PC-3 (cell line): Measurements from ENCODE around the gene PGA4. TPM values are rescaled to one million over a fixed set of nuclear protein-coding genes. Genes with fewer than 3 reads are reported as not detected.
"Not testable (repeated sequence)": the region's sequence is repeated elsewhere in the genome, so short reads cannot be mapped to it uniquely, and the experiment has no call there.

ENCODE experiments used
- ATAC-seq: fragments of 200-7000 bp; cut with Tn5 transposase; 2 replicates; pipeline ENCODE4 v1.9.1; 2020; ENCODE audit warnings: mild to moderate bottlenecking, moderate library complexity
- BruUV-seq: library from RNA; stranded (reverse); fragments of 400-500 nt; replicated peaks from 2 replicates; lab custom pipeline; 2021; lab: Mats Ljungman, UMichigan
- CTCF ChIA-PET: fragments of 300-600 bp; sonication (Branson Sonifier 250); formaldehyde crosslinking; loops from one replicate; lab custom pipeline; 2022; ENCODE audit warnings: antibody characterized with exemption; lab: Charles Lee
- POLR2A ChIA-PET: fragments of 300-600 bp; sonication (Branson Sonifier 250); formaldehyde crosslinking; loops from one replicate; lab custom pipeline; 2022; ENCODE audit warnings: antibody characterized with exemption; ENCODE audit not compliant: unreplicated experiment; lab: Charles Lee
- DNase-seq: peaks from one replicate; pipeline ENCODE4 v3.0.0-alpha.2; 2015
- H2AFZ ChIP-seq: fragments of 300-600 bp; sonication (generic); 2 replicates; pipeline ENCODE4 v1.6.0; 2016; ENCODE audit warnings: antibody characterized with exemption, low read length
- H3F3A ChIP-seq: fragments of 300-600 bp; sonication (generic); one replicate; pipeline ENCODE4 v1.6.0; 2017; ENCODE audit warnings: antibody characterized with exemption, low read length, control low read depth, mild to moderate bottlenecking; ENCODE audit not compliant: unreplicated experiment
- H3K27ac ChIP-seq: fragments of 300-600 bp; sonication (generic); 2 replicates; pipeline ENCODE4 v1.5.1; 2016; ENCODE audit warnings: mild to moderate bottlenecking, low read length
- H3K27me3 ChIP-seq: fragments of 300-600 bp; sonication (generic); 2 replicates; pipeline ENCODE4 v1.6.1; 2016; ENCODE audit warnings: low read length, mixed read lengths
- H3K36me3 ChIP-seq: fragments of 300-600 bp; sonication (generic); 2 replicates; pipeline ENCODE4 v1.6.1; 2016; ENCODE audit warnings: low read depth, mixed run types, low read length, mixed read lengths
- H3K4me1 ChIP-seq: fragments of 300-600 bp; sonication (generic); 2 replicates; pipeline ENCODE4 v1.5.1; 2016; ENCODE audit warnings: low read length; ENCODE audit not compliant: insufficient read depth
- H3K4me2 ChIP-seq: fragments of 300-600 bp; sonication (generic); 2 replicates; pipeline ENCODE4 v1.6.0; 2016; ENCODE audit warnings: low read length
- H3K4me3 ChIP-seq: fragments of 300-600 bp; sonication (generic); 2 replicates; pipeline ENCODE4 v1.5.1; 2016; ENCODE audit warnings: mild to moderate bottlenecking, low read length, mixed read lengths
- H3K79me2 ChIP-seq: fragments of 300-600 bp; sonication (generic); 2 replicates; pipeline ENCODE4 v1.6.1; 2017; ENCODE audit warnings: low read length, mixed read lengths
- H3K9ac ChIP-seq: fragments of 300-600 bp; sonication (generic); 2 replicates; pipeline ENCODE4 v1.6.0; 2016; ENCODE audit warnings: mild to moderate bottlenecking, low read length
- H3K9me2 ChIP-seq: fragments of 300-600 bp; sonication (generic); replicated peaks from 2 replicates; pipeline ENCODE4 v1.6.1; 2016; ENCODE audit warnings: mixed run types, low read length, mixed read lengths
- H3K9me3 ChIP-seq: fragments of 300-600 bp; sonication (generic); 2 replicates; pipeline ENCODE4 v1.6.1; 2016; ENCODE audit warnings: low read length, mixed read lengths
- H4K20me1 ChIP-seq: fragments of 300-600 bp; sonication (generic); 2 replicates; pipeline ENCODE4 v1.6.1; 2016; ENCODE audit warnings: low read length, mixed read lengths
- EZH2 ChIP-seq: fragments of 300-600 bp; sonication (generic); IDR thresholded peaks from one replicate; pipeline ENCODE4 v1.6.1; 2017; ENCODE audit warnings: antibody characterized with exemption, mild to moderate bottlenecking, low read length; ENCODE audit not compliant: unreplicated experiment
- EZH2phosphoT487 ChIP-seq: fragments of 300-600 bp; sonication (generic); IDR thresholded peaks from 2 replicates; pipeline ENCODE4 v1.6.1; 2018; ENCODE audit warnings: mild to moderate bottlenecking, antibody characterized with exemption, low read length, borderline replicate concordance
- intact Hi-C: fragments of 100-400 bp; cut with micrococcal nuclease; formaldehyde crosslinking; loops from 2 replicates; pipeline ENCODE4 v1.9.0; 2023
- total RNA-seq: library from RNA; depleted of rRNA; stranded (reverse); fragments of >200 nt; gene quantifications from 2 replicates; pipeline ENCODE4 v1.2.3, GENCODE V29; 2014
- TF ChIP-seq, protein P1 (sequence below): fragments of 300-600 bp; sonication (generic); conservative IDR thresholded peaks from 2 replicates; pipeline ENCODE4 v1.5.1; 2017; ENCODE audit warnings: antibody characterized with exemption, low read depth, mild to moderate bottlenecking, low read length

Gene PGA4
- total RNA-seq, 1 experiment from 2014 or later: not detected

DNA sequence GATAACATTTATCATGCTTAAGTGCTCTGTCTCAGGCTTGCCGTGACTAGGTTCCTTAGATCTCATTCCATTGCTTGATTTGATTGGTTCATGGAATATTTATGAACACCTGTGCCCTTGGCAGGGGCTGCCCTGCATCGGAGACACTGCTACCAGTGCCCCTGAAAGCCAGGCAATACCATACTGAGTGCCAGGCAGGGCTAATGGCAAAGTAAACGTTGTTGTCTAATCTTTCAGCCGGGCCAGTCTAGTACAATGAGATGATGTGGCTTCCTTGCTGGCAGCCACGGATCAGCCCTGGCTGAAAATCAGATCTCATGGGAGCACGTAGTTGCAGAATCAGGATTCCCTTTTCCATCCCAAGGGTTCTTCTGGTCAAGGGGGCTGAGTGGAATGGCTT is 23.8 kb upstream of the PGA4 start:
- no TSS peak for BruUV-seq
- POLR2A ChIA-PET: no interaction called here

DNA sequence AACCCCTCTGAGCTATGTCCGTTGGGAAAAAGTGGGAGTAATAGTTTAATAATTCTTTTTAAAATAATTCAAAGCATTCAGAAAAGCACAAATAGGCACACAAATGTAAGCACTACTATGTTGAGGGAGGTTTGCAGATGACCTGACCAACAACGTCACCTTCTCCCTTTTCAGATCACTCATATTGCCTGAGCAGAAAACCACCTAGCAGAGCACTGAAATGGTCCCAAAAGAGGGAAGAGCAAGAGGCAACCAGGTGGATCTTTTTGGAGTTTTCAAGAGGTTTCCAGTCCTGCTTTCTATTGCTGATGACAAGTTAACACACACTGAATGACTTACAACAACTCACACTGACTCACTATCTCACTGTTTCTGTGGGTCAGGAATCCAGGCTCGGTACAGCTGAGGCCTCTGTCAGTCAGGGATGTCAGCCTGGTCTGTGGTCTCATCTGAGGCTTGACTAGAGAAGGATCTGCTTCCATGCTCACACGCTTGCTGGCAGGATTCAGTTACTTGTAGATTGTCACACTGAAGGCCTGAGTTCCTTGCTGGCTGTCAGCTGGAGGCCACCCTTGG is 23.1 kb upstream of the PGA4 start:
- Histone ChIP-seq H3K4me2 (no peak overlapping the region), H3K27ac (no peak overlapping the region), H4K20me1 (no peaks in the 10 kb centered on the region), H3K27me3 (peaks cover 49% of the 10 kb centered on the region), H3K4me1 (no peaks in the 10 kb centered on the region), H3K9me3 (peaks cover 10% of the 10 kb centered on the region; the same call in 1 of the 2 replicates), H3K9me2 (no peaks in the 10 kb centered on the region), H3K9ac (no peak overlapping the region), H3F3A (no peaks in the 10 kb centered on the region), H3K4me3 (no peak overlapping the region), H3K36me3 (no peaks in the 10 kb centered on the region), H3K79me2 (no peaks in the 10 kb centered on the region), H2AFZ (no peak overlapping the region)
- DNase-seq: no peak
- POLR2A ChIA-PET: no interaction called here
- no peak for ATAC-seq
- BruUV-seq: no TSS peak
- TF ChIP-seq, protein P1, sequence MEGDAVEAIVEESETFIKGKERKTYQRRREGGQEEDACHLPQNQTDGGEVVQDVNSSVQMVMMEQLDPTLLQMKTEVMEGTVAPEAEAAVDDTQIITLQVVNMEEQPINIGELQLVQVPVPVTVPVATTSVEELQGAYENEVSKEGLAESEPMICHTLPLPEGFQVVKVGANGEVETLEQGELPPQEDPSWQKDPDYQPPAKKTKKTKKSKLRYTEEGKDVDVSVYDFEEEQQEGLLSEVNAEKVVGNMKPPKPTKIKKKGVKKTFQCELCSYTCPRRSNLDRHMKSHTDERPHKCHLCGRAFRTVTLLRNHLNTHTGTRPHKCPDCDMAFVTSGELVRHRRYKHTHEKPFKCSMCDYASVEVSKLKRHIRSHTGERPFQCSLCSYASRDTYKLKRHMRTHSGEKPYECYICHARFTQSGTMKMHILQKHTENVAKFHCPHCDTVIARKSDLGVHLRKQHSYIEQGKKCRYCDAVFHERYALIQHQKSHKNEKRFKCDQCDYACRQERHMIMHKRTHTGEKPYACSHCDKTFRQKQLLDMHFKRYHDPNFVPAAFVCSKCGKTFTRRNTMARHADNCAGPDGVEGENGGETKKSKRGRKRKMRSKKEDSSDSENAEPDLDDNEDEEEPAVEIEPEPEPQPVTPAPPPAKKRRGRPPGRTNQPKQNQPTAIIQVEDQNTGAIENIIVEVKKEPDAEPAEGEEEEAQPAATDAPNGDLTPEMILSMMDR: no peak
- TF ChIP-seq EZH2phosphoT487 (no peak), EZH2 (no peak)
- intact Hi-C loops: no loop called here
- CTCF ChIA-PET: no interaction called here

More for the DNA sequence above, 23.8 kb upstream of the PGA4 start:
- ATAC-seq (no peak), DNase-seq (no peak)
- H3K4me3 ChIP-seq: no peak overlapping the region
- no peaks in the 10 kb centered on the region for H3K9me2 ChIP-seq
- no peaks in the 10 kb centered on the region for H4K20me1 ChIP-seq
- no peak overlapping the region for H3K27ac ChIP-seq
- H3K79me2 ChIP-seq: no peaks in the 10 kb centered on the region
- CTCF ChIA-PET: no interaction called here
- peaks cover 10% of the 10 kb centered on the region; the same call in 1 of the 2 replicates for H3K9me3 ChIP-seq
- H3K27me3 ChIP-seq: peaks cover 48% of the 10 kb centered on the region
- H3F3A ChIP-seq: no peaks in the 10 kb centered on the region
- H3K4me1 ChIP-seq: no peaks in the 10 kb centered on the region
- H3K9ac ChIP-seq: no peak overlapping the region
- TF ChIP-seq EZH2 (no peak), EZH2phosphoT487 (no peak)
- TF ChIP-seq, protein P1: no peak
- H2AFZ ChIP-seq: no peak overlapping the region
- intact Hi-C loops: no loop called here
- no peaks in the 10 kb centered on the region for H3K36me3 ChIP-seq
- no peak overlapping the region for H3K4me2 ChIP-seq

DNA sequence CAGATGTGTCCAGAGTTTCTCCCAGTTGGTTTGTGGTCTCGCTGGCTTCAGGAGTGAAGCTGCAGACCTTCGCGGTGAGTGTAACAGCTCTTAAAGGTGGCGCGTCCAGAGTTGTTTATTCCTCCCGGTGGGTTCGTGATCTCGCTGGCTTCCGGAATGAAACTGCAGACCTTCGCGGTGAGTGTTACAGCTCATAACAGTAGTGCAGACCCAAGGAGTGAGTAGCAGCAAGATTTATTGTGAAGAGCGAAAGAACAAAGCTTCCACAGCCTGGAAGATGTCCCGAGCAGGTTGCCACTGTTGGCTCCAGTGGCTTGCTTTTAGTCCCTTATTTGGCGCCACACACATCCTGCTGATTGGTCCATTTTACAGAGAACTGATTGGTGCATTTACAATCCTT is 20.7 kb upstream of the PGA4 start:
- no peaks in the 10 kb centered on the region for H3K79me2 ChIP-seq
- no peaks in the 10 kb centered on the region for H4K20me1 ChIP-seq
- ChIA-PET POLR2A (no interaction called here), CTCF (interaction anchor here (0.6 kb wide), 1 partner anchor 191 kb away, joined by 6 read pairs; no protein-coding TSS in a partner anchor)
- no peaks in the 10 kb centered on the region for H3K9me2 ChIP-seq
- no peaks in the 10 kb centered on the region for H3F3A ChIP-seq
- no peak overlapping the region for H3K27ac ChIP-seq
- TF ChIP-seq EZH2 (no peak), EZH2phosphoT487 (no peak)
- TF ChIP-seq, protein P1: no peak
- no peak overlapping the region for H3K9ac ChIP-seq
- peaks cover 10% of the 10 kb centered on the region; the same call in 1 of the 2 replicates for H3K9me3 ChIP-seq
- H3K4me3 ChIP-seq: no peak overlapping the region
- no TSS peak for BruUV-seq
- DNase-seq: no peak
- H3K4me2 ChIP-seq: no peak overlapping the region
- ATAC-seq: no peak
- no peak overlapping the region for H2AFZ ChIP-seq
- no peaks in the 10 kb centered on the region for H3K36me3 ChIP-seq
- H3K4me1 ChIP-seq: no peaks in the 10 kb centered on the region
- intact Hi-C loops: no loop called here
- peaks cover 45% of the 10 kb centered on the region for H3K27me3 ChIP-seq

DNA sequence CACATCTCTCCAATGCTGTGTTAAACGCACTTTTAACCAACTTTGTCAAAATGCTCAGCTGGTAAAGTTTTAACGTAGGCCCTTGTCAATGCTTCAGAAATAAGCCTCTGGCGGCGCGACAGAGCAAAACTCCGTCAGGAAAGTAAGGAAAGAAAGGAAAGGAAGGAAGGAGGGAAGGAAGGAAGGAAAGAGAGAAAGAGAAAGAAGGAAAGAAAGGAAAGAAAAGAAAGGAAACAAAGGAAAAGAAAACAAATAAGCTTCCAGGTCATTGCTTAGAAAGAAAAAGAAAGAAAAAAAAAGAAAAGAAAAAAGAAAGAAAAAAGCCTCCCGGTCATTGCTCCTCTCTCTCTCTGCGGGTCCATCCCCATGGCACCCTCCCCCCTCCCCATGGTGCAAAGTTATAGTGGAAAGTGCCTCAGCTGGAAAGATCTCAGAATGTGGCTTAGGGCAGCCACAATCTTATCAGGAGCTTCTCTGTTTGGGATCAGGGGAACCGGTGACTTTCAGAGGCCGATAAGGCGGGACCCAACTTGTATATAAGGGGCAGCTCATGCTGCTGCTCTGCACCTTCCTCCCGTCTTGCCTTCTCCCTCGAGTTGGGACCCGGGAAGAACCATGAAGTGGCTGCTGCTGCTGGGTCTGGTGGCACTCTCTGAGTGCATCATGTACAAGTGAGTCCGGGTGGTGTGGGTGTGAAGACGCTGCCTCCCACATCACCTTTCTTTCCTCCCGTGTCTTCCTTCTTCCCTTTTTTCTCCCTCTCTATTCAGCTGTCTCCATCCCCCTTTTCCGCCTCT is 19.0 kb upstream of the PGA4 start, which contains the start of gene PGA3:
Gene PGA3 (plus strand): TSS at position 566 of the 797 bp plus-strand sequence. CDS start 50 bp downstream, at position 616.
- BruUV-seq, H3K36me3 ChIP-seq, ATAC-seq, H3K4me3 ChIP-seq, H3K4me2 ChIP-seq, H3K27ac ChIP-seq, H3K9ac ChIP-seq, H3F3A ChIP-seq, intact Hi-C loops, CTCF ChIA-PET, H3K79me2 ChIP-seq, H4K20me1 ChIP-seq, H3K9me3 ChIP-seq, H3K4me1 ChIP-seq, H3K9me2 ChIP-seq, POLR2A ChIA-PET, H2AFZ ChIP-seq: not testable (repeated sequence)
- DNase-seq: peak; percentile 0
- H3K27me3 ChIP-seq: peaks cover 34% of the 10 kb centered on the region
